GM12874 (cell line): Measurements from ENCODE around the gene TXNIP.

Experiments
- TF ChIP-seq, protein P1 (sequence below): IDR thresholded peaks from 2 replicates; pipeline ENCODE4 v1.5.1; 2011; ENCODE audit warnings: low read depth, mild to moderate bottlenecking, control low read depth, low read length, moderate library complexity; ENCODE audit not compliant: insufficient read depth

The TXNIP gene

DNA sequence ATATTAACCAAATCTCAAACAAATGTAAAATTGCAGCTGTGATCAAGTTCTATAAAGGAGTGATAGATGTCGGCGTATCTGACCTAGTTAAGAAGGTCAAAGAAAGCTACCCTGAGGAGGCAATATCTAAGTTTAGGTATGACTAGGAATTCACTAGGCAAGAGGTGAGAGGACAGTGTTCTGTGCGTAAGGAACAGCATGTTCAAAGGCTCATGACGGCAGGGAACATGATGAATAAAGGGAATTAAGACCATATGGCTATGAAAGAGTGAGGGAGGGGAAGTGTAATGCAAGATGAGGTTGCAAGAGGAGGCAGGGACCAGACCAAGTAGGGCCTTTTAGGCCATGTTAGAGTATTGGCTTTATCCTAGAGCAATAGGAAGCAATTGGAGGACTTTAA is 47.2 kb downstream of the TXNIP start:
- TF ChIP-seq, protein P1, sequence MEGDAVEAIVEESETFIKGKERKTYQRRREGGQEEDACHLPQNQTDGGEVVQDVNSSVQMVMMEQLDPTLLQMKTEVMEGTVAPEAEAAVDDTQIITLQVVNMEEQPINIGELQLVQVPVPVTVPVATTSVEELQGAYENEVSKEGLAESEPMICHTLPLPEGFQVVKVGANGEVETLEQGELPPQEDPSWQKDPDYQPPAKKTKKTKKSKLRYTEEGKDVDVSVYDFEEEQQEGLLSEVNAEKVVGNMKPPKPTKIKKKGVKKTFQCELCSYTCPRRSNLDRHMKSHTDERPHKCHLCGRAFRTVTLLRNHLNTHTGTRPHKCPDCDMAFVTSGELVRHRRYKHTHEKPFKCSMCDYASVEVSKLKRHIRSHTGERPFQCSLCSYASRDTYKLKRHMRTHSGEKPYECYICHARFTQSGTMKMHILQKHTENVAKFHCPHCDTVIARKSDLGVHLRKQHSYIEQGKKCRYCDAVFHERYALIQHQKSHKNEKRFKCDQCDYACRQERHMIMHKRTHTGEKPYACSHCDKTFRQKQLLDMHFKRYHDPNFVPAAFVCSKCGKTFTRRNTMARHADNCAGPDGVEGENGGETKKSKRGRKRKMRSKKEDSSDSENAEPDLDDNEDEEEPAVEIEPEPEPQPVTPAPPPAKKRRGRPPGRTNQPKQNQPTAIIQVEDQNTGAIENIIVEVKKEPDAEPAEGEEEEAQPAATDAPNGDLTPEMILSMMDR, result no peak

DNA sequence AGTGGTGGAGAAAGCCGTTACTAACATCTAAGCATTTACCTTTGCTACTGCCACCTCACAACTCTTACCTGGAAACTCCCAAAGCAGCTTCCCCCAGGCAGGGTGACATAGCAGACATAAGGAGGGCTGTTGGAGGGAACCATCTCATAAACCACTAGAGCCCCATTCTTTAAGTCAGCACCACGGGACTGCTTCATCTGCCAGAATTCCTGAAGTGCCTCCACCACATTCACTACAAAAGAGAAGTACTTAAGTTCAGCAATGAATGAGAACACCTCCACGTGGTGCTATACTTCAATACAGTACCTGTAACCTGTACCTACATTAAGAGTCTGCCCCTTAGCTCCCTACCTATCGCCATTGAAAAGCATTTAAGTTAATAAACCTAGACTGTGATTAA is 48.8 kb downstream of the TXNIP start:
- TF ChIP-seq, protein P1, result no peak

DNA sequence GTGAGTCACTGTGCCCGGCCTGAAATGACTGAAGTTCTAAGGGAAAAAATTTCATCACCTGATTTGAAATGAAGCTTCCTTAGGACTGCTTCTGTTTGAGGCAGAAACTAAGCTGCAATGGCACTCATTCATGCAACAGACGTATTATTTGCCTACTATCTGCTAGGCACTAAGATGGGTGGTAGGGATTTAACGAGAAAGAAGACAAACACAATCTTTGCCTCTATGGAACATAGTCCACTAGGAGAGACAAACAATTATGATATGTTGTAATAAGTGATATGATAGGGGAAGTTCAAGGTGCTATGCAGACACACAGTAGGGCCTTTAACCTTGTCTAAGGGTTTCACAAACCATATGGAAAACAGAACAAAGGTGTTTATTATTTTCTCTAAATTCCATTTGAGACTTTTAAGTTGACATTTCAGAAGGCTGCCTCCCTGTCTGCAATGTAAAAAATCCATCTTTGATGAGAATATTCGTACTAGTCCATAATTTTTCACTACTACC is 49.8 kb downstream of the TXNIP start:
- TF ChIP-seq, protein P1, result no peak

DNA sequence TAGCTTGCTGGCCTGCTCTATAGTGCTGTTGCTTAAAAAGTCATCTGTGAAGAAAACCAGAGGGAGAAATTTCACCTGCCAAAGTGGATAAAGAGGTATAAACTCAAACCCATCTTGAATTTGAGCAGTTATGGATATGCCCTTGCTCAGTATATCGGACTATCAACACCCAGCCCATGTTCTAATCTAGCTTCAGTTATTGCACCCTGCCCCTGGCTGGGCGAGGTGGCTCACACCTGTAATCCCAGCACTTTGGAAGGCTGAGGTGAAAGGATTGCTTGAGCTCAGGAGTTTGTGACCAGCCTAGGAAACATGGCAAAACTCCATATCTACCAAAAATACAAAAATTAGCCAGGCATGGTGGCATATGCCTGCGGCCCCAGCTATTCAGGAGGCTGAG is 51.8 kb downstream of the TXNIP start:
- TF ChIP-seq, protein P1, result no peak

DNA sequence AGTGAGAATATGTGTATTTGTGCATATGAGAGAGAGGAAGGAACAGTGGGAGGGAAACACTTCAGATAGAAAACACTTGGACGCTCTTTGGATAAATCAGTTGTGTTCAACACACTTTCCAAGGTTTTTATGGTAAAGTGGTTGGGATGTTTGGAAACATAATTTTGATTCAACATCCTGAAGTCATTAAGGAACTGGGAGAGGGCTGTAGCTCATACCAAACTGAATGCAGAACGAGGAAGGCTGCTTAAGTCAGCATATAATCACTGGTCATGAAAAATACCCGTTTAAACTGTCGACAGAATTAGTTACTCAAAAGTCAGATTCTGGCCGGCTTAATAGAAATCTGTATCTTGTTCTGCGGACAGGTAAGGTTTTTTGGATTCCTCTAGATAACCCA is 53.5 kb downstream of the TXNIP start:
- TF ChIP-seq, protein P1, result no peak
